ENCODE measurements around the gene RSPH6A.

The RSPH6A gene

GRCh38 chr19:45761714-45762113, 53.4 kb downstream of the RSPH6A start:
- Histone ChIP-seq H3K9me3 (ENCODE audit: insufficient read depth, low read depth, low read length) (no peaks in the 10 kb centered on the region), H3K9ac (ENCODE audit: low read depth, low read length, poor library complexity, severe bottlenecking) (no peak overlapping the region), H3K27me3 (ENCODE audit: insufficient read depth, low read length, poor library complexity, severe bottlenecking) (no peaks in the 10 kb centered on the region), H3K79me2 (ENCODE audit: insufficient read depth, low read length) (no peaks in the 10 kb centered on the region), H3K36me3 (ENCODE audit: insufficient read depth, low read length) (no peaks in the 10 kb centered on the region), H4K20me1 (ENCODE audit: insufficient read depth, low read length, poor library complexity, severe bottlenecking) (no peaks in the 10 kb centered on the region), H3K4me1 (ENCODE audit: insufficient read depth, low read length, poor library complexity, severe bottlenecking) (peaks cover 4% of the 10 kb centered on the region), H3F3A (ENCODE audit: low read depth) (no peaks in the 10 kb centered on the region), H3K4me3 (ENCODE audit: low read length, poor library complexity, severe bottlenecking) (no peak overlapping the region), H3K9me2 (replicated peaks; ENCODE audit: low read depth, low read length) (no peaks in the 10 kb centered on the region), H3K4me2 (ENCODE audit: low read depth, low read length, poor library complexity, severe bottlenecking) (no peak overlapping the region), H2AFZ (ENCODE audit: low read length) (no peak overlapping the region)
- no peak for TF ChIP-seq EZH2phosphoT487 (IDR thresholded peaks at IDR 0.05; ENCODE audit: borderline replicate concordance)
- TF ChIP-seq CTCF (conservative IDR thresholded peaks at IDR 0.05; ENCODE audit: low read length): no peak

- H3F3A ChIP-seq (ENCODE audit: low read depth): no peaks in the 10 kb centered on the region
- H3K9ac ChIP-seq (ENCODE audit: low read depth, low read length, poor library complexity, severe bottlenecking): no peak overlapping the region
- H2AFZ ChIP-seq (ENCODE audit: low read length): no peak overlapping the region
- no peaks in the 10 kb centered on the region for H4K20me1 ChIP-seq (ENCODE audit: insufficient read depth, low read length, poor library complexity, severe bottlenecking)
- no peaks in the 10 kb centered on the region for H3K79me2 ChIP-seq (ENCODE audit: insufficient read depth, low read length)
- no peaks in the 10 kb centered on the region for H3K9me2 ChIP-seq (replicated peaks; ENCODE audit: low read depth, low read length)
- TF ChIP-seq CTCF (conservative IDR thresholded peaks at IDR 0.05; ENCODE audit: low read length) (no peak), EZH2phosphoT487 (IDR thresholded peaks at IDR 0.05; ENCODE audit: borderline replicate concordance) (no peak)
- no peaks in the 10 kb centered on the region for H3K9me3 ChIP-seq (ENCODE audit: insufficient read depth, low read depth, low read length)
- H3K4me1 ChIP-seq (ENCODE audit: insufficient read depth, low read length, poor library complexity, severe bottlenecking): no peaks in the 10 kb centered on the region
- H3K4me2 ChIP-seq (ENCODE audit: low read depth, low read length, poor library complexity, severe bottlenecking): no peak overlapping the region
- H3K4me3 ChIP-seq (ENCODE audit: low read length, poor library complexity, severe bottlenecking): no peak overlapping the region
- H3K27me3 ChIP-seq (ENCODE audit: insufficient read depth, low read length, poor library complexity, severe bottlenecking): no peaks in the 10 kb centered on the region
- H3K36me3 ChIP-seq (ENCODE audit: insufficient read depth, low read length): no peaks in the 10 kb centered on the region
Measured at GRCh38 chr19:45758921-45759320, 56.2 kb downstream of the RSPH6A start.

- H3K27me3 ChIP-seq (ENCODE audit: insufficient read depth, low read length, poor library complexity, severe bottlenecking): no peaks in the 10 kb centered on the region
- no peak overlapping the region for H3K4me3 ChIP-seq (ENCODE audit: low read length, poor library complexity, severe bottlenecking)
- no peak for TF ChIP-seq CTCF (conservative IDR thresholded peaks at IDR 0.05; ENCODE audit: low read length)
- TF ChIP-seq EZH2phosphoT487 (IDR thresholded peaks at IDR 0.05; ENCODE audit: borderline replicate concordance): no peak
- no peaks in the 10 kb centered on the region for H3K79me2 ChIP-seq (ENCODE audit: insufficient read depth, low read length)
- H3K9ac ChIP-seq (ENCODE audit: low read depth, low read length, poor library complexity, severe bottlenecking): no peak overlapping the region
- no peaks in the 10 kb centered on the region for H3F3A ChIP-seq (ENCODE audit: low read depth)
- no peaks in the 10 kb centered on the region for H3K9me3 ChIP-seq (ENCODE audit: insufficient read depth, low read depth, low read length)
- no peaks in the 10 kb centered on the region for H3K4me1 ChIP-seq (ENCODE audit: insufficient read depth, low read length, poor library complexity, severe bottlenecking)
- no peaks in the 10 kb centered on the region for H3K36me3 ChIP-seq (ENCODE audit: insufficient read depth, low read length)
- no peaks in the 10 kb centered on the region for H3K9me2 ChIP-seq (replicated peaks; ENCODE audit: low read depth, low read length)
- H2AFZ ChIP-seq (ENCODE audit: low read length): no peak overlapping the region
- H4K20me1 ChIP-seq (ENCODE audit: insufficient read depth, low read length, poor library complexity, severe bottlenecking): no peaks in the 10 kb centered on the region
- no peak overlapping the region for H3K4me2 ChIP-seq (ENCODE audit: low read depth, low read length, poor library complexity, severe bottlenecking)
Measured at GRCh38 chr19:45757695-45758094, 57.4 kb downstream of the RSPH6A start.

All from Loucy (cell line).